ENCODE data around the gene C6orf15. TPM values are rescaled to one million over a fixed set of nuclear protein-coding genes. Genes with fewer than 3 reads are reported as not detected.

C6orf15 gene
- total and polyA plus RNA-seq, 2 donors (not counting 3 experiments of a cell fraction or from before 2014, with no cell fraction given) = not detected

- Histone ChIP-seq H4K20me1 (replicated peaks; ENCODE audit: control insufficient read depth, extremely low read depth, insufficient read depth, low read length) (no peaks in the 10 kb centered on the region), H3K9me3 (replicated peaks; ENCODE audit: control insufficient read depth, insufficient read depth, low read length) (no peaks in the 10 kb centered on the region), H3K4me1 (ENCODE audit: control insufficient read depth, extremely low read depth, insufficient read depth, low read length) (peaks cover 36% of the 10 kb centered on the region), H3K27me3 (ENCODE audit: control insufficient read depth in 2 of 2, insufficient read depth in 2 of 2, low read length in 2 of 2) (peaks cover 3 to 6% of the 10 kb centered on the region in 2 experiments), H2AFZ (ENCODE audit: low read depth, low read length) (peak overlapping the region; percentile 2), H3K4me2 (ENCODE audit: insufficient read depth, low read length) (peak overlapping the region; percentile 5), H3K9ac (replicated peaks; ENCODE audit: extremely low read depth, insufficient read depth, low read length) (no peak overlapping the region), H3K79me2 (ENCODE audit: control insufficient read depth, insufficient read depth, low read length) (no peaks in the 10 kb centered on the region), H3K4me3 (replicated peaks in 1 of 3; ENCODE audit: insufficient read depth in 1 of 3, low read depth in 1 of 3, low read length in 3 of 3) (no peak overlapping the region), H3K27ac (ENCODE audit: insufficient read depth, low read depth, low read length) (no peak overlapping the region), H3K9me1 (replicated peaks; ENCODE audit: control insufficient read depth, extremely low read depth, insufficient read depth, low read length) (no peaks in the 10 kb centered on the region), H3K36me3 (ENCODE audit: control insufficient read depth in 2 of 2, extremely low read depth in 1 of 2, insufficient read depth in 2 of 2, low read length in 2 of 2) (no peaks in the 10 kb centered on the region)
- POLR2A ChIA-PET = no interaction called here
- TF ChIP-seq CTCF (IDR thresholded peaks at IDR 0.05; ENCODE audit: extremely low read depth in 1 of 2, insufficient read depth in 1 of 2, low read depth in 1 of 2, low read length in 2 of 2) (no peak), MYC (IDR thresholded peaks at IDR 0.05; ENCODE audit: low read depth, low read length) (no peak), JUN (IDR thresholded peaks at IDR 0.05; ENCODE audit: borderline replicate concordance, insufficient read depth, insufficient read length, low read depth) (no peak), POLR2A (IDR thresholded peaks at IDR 0.05; ENCODE audit: low read depth, low read length) (no peak), POLR2AphosphoS5 (IDR thresholded peaks at IDR 0.05; ENCODE audit: insufficient read depth, low read depth, low read length) (peak; percentile 37), MAX (IDR thresholded peaks at IDR 0.05; ENCODE audit: insufficient read depth, insufficient read length) (no peak), EZH2 (IDR thresholded peaks at IDR 0.05; ENCODE audit: borderline replicate concordance, low read depth, low read length, severe bottlenecking) (no peak), GATA2 (IDR thresholded peaks at IDR 0.05; ENCODE audit: insufficient read depth, insufficient read length, low read depth, low read length) (no peak), FOS (IDR thresholded peaks at IDR 0.05; ENCODE audit: borderline replicate concordance, insufficient read depth, low read length) (peak; percentile 40)
- dilution Hi-C loops (cut with MboI; ENCODE audit: extremely low pct_ligation_motif_present, low sequenced_read_pairs) = no loop called here
- intact Hi-C loops (cut with micrococcal nuclease) = loop anchor here (5.0 kb wide), 1 partner anchor 298 kb away; no protein-coding TSS in a partner anchor
- CTCF ChIA-PET = interaction anchor here (1.0 to 10.6 kb wide), 6 partner anchors 9 to 241 kb away, joined by 4 to 71 read pairs (median 8); partner anchors contain the start of gene PSORS1C1
- FAIRE-seq (peak; percentile 84), DNase-seq (ENCODE audit: low read depth, low spot score) (peak; percentile 85)
- BruUV-seq (replicated peaks) = no TSS peak
These were observed 12.8 kb upstream of the C6orf15 start for GRCh38 chr6:31125162-31125561.

Measured in endothelial cell of umbilical vein (primary cell).